T-helper 22 cell (primary cell): ENCODE measurements around the gene EGFL6.
"Not testable (repeated sequence)": the region's sequence is repeated elsewhere in the genome, so short reads cannot be mapped to it uniquely, and the experiment has no call there.

ENCODE experiments used
- DNase-seq: peaks from one replicate; pipeline ENCODE4 v3.0.0-alpha.2; 2020; ENCODE audit warnings: low read depth

Gene EGFL6

GRCh38 chrX:13652850-13653693 lies 83.7 kb downstream of the EGFL6 start, which contains the start of gene TCEANC:
TSS of gene TCEANC (plus strand) at chrX:13653141. CDS start at chrX:13662509, 9,368 bp downstream.
- DNase-seq, result peak; percentile 94

DNA sequence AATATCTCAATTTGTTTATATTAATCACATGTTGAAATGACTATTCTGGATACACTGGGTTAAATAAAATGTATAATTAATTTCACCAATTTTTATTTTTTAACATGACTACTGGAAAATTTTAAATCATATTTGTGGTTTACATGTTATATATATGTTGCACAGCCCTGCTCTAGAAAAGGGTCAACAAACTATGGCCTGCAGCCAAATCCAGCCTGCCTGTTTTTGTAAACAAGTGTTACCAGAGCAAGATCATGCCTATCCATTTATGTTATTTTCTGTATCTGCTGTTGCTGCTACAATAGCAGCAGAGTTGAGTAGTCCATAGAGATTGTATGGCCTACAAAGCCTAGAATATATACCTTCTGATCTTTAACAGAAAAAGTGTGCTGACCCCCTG lies 84.7 kb downstream of the EGFL6 start:
- no peak for DNase-seq

DNA sequence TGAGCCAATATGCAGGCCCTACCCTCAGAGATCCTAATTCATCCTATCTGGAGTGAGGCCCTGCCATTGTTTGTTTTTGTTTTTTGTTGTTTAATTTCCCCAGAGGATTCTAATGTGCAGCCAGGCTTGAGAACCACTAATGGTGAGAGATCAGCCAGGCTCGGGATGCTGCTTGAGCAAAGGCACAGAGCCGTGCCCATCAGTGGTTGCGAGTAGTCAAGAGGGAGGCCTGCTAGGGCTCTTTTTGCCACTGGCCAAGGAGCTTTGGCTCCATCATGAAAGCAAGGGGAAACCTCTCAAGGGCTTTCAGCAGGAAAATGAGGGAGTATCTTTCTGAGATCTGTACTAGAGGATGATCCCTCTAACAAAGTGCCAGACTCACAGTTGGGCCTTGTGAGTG lies 86.3 kb downstream of the EGFL6 start:
- no peak for DNase-seq

- no peak for DNase-seq
These were observed 89.2 kb downstream of the EGFL6 start for GRCh38 chrX:13658602-13659001.

- no peak for DNase-seq
These were observed 89.7 kb downstream of the EGFL6 start for GRCh38 chrX:13659063-13659462.

DNA sequence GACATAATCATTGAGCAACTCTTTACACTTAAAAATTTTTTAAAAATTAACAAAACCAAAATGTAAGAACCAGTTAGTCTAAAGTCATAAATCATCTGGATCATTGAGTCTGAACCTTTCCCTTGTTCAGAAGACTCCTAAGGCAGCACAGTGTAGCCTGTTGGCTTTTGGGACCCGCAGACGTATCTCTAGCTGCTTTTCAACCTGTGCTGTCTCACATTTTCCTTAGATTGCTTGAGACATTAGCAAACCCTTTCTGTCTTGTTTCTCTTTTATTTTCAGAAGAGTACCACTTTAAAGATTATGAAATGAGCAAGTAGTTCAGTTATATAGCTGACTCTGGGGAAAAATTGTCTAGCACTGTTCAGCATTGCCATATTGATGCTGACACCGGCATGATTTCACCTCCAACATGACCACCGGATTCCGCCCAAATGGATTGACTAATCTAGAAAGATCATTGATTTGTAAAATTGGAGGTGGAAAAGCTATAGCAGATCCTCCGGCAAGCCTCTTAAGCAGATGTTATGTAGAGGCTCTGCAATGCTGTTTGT lies 92.4 kb downstream of the EGFL6 start:
- DNase-seq, result no peak

GRCh38 chrX:13662355-13662791 lies 93.0 kb downstream of the EGFL6 start:
- no peak for DNase-seq

GRCh38 chrX:13664020-13664419 lies 94.6 kb downstream of the EGFL6 start:
- DNase-seq, result no peak

DNA sequence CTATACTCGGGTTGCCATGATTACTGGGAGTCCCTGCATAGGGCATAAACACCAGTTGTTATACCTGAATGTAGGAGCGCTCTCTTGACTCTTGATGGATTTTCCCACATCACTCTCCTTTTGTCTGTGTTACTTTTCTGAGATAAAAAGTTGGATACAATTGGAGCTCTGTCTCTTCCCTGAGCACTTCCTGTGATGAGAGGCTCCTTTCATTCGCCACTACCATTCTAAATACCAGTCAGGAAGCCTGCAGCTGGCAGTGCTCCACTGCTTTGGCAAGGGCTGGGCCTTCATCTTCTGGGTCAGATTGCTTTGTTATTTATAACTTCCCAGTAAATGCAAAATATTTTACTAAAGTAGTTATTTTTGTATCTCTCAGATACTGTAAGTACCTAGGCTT lies 97.4 kb downstream of the EGFL6 start:
- no peak for DNase-seq

GRCh38 chrX:13667919-13668318 lies 98.5 kb downstream of the EGFL6 start:
- no peak for DNase-seq

- peak; percentile 40 for DNase-seq
These were observed 99.9 kb downstream of the EGFL6 start for GRCh38 chrX:13669246-13669737.

- not testable (repeated sequence) for DNase-seq
These were observed 100.4 kb downstream of the EGFL6 start for GRCh38 chrX:13669755-13670154.

DNA sequence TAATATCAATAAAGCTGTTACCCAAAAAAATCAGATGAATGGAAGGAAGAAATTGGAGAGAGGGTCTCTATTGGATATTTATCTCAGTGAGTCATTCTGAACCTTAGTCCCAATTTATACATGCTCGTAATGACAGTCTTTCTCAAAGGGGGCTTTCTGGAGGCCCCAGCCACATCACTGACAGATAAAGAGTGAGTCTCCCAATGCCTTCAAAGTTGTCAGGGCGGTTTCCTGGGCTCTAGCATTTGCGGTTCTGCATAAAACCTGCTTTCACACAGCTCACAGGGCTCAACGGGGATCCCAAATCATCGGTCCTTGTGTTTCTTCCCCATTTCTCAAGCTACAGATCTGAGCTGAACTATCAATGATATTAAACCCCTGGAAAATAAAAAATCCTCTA lies 100.8 kb downstream of the EGFL6 start:
- DNase-seq, result no peak

- no peak for DNase-seq
These were observed 103.6 kb downstream of the EGFL6 start for GRCh38 chrX:13673016-13673415.

DNA sequence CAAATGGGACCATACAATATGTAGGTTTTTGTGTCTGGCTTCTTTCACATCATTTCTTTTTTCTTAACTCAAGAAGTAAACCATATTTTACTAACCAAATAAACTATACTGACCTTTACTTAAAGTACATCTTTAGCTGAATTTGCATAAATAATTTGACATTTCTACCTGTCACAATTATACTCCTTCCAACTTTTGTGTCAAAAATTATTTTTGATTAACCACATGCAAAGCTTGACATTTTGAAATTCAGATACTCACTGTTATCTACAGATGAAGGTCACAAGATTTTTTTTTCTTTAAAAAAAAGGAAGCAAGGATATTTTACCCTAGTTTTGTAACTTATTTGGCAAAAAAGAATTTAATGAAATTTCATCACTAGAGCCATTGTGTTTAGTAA lies 107.5 kb downstream of the EGFL6 start:
- DNase-seq, result no peak

DNA sequence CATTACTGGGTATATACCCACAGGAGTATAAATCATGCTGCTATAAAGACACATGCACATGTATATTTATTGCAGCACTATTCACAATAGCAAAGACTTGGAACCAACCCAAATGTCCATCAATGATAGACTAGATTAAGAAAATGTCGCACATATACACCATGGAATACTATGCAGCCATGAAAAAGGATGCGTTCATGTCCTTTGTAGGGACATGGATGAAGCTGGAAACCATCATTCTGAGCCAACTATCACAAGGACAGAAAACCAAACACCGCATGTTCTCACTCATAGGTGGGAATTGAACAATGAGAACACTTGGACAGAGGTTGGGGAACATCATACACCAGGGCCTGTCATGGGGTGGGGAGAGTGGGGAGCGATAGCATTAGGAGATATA lies 110.3 kb downstream of the EGFL6 start:
- not testable (repeated sequence) for DNase-seq

DNA sequence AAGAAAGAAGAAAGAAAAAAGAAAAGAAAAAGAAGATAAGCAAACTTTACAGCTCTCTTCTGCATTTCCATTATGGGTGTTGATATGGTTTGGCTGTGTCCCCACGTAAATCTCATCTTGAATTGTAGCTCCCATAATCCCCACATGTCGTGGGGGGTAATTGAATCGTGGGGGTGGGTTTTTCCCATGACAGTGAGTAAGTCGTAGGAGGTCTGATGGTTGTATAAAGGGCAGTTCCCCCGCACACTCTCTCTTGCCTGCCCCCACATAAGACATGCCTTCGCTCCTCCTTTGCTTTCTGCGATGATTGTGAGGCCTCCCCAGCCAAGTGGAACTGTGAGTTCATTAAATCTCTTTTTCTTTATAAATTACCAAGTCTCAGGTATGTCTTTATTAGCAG lies 112.2 kb downstream of the EGFL6 start:
- no peak for DNase-seq
